H9 (cell line): ENCODE measurements around the gene HHIPL2. TPM values are rescaled to one million over a fixed set of nuclear protein-coding genes. Genes with fewer than 3 reads are reported as not detected.

Source experiments
- DNase-seq: peaks from one replicate; pipeline ENCODE4 v3.0.0-alpha.2; 2017
- H2AFZ ChIP-seq: one replicate; pipeline ENCODE4 v1.6.1; 2013; ENCODE audit warnings: mild to moderate bottlenecking, low read length, control low read depth, moderate library complexity
- H2AK5ac ChIP-seq: 2 replicates; pipeline ENCODE4 v1.6.1; 2013; ENCODE audit warnings: low read length, control low read depth, mixed read lengths; ENCODE audit not compliant: insufficient read length
- H2BK120ac ChIP-seq: one replicate; pipeline ENCODE4 v1.6.1; 2013; ENCODE audit warnings: low read depth, mild to moderate bottlenecking, low read length, control low read depth, inconsistent platforms; ENCODE audit not compliant: poor library complexity, severe bottlenecking
- H2BK12ac ChIP-seq: 2 replicates; pipeline ENCODE4 v1.6.1; 2013; ENCODE audit warnings: low read length, control low read depth, mixed read lengths, low read depth; ENCODE audit not compliant: insufficient read length
- H2BK15ac ChIP-seq: 2 replicates; pipeline ENCODE4 v1.6.1; 2013; ENCODE audit warnings: low read depth, low read length, control low read depth
- H2BK20ac ChIP-seq: one replicate; pipeline ENCODE4 v1.6.1; 2013; ENCODE audit warnings: low read depth, mild to moderate bottlenecking, low read length, control low read depth, inconsistent platforms; ENCODE audit not compliant: poor library complexity, severe bottlenecking
- H2BK5ac ChIP-seq: 2 replicates; pipeline ENCODE4 v1.6.1; 2013; ENCODE audit warnings: low read length, control low read depth, mixed read lengths; ENCODE audit not compliant: insufficient read length
- H3K14ac ChIP-seq: 2 replicates; pipeline ENCODE4 v1.6.1; 2013; ENCODE audit warnings: low read length, control low read depth; ENCODE audit not compliant: insufficient read depth
- H3K18ac ChIP-seq: 2 replicates; pipeline ENCODE4 v1.6.1; 2013; ENCODE audit warnings: low read depth, mild to moderate bottlenecking, mixed read lengths, low read length, control low read depth; ENCODE audit not compliant: insufficient read length
- H3K23ac ChIP-seq: 2 replicates; pipeline ENCODE4 v1.6.1; 2013; ENCODE audit warnings: low read length, control low read depth, mixed read lengths, low read depth; ENCODE audit not compliant: insufficient read length
- H3K23me2 ChIP-seq: 2 replicates; pipeline ENCODE4 v1.6.1; 2013; ENCODE audit warnings: low read depth, mild to moderate bottlenecking, mixed read lengths, low read length, control low read depth; ENCODE audit not compliant: insufficient read length, poor library complexity, severe bottlenecking
- H3K27ac ChIP-seq: 2 replicates; pipeline ENCODE4 v1.5.1; 2013; ENCODE audit warnings: low read length, control low read depth, mixed read lengths, low read depth; ENCODE audit not compliant: insufficient read length
- H3K27me3 ChIP-seq: 2 replicates; pipeline ENCODE4 v1.6.1; 2013; ENCODE audit warnings: low read length, control low read depth, inconsistent platforms; ENCODE audit not compliant: insufficient read depth
- H3K4ac ChIP-seq: 2 replicates; pipeline ENCODE4 v1.6.1; 2013; ENCODE audit warnings: low read depth, mild to moderate bottlenecking, control low read depth, inconsistent platforms, low read length, moderate library complexity
- H3K4me1 ChIP-seq: 2 replicates; pipeline ENCODE4 v1.6.1; 2013; ENCODE audit warnings: low read length, control low read depth, inconsistent platforms; ENCODE audit not compliant: insufficient read depth
- H3K4me2 ChIP-seq: 2 replicates; pipeline ENCODE4 v1.6.1; 2013; ENCODE audit warnings: low read length, control low read depth, mixed read lengths; ENCODE audit not compliant: insufficient read length, insufficient read depth
- H3K56ac ChIP-seq: 2 replicates; pipeline ENCODE4 v1.6.1; 2013; ENCODE audit warnings: low read depth, mild to moderate bottlenecking, mixed read lengths, low read length, control low read depth; ENCODE audit not compliant: insufficient read length
- H3K79me1 ChIP-seq: 2 replicates; pipeline ENCODE4 v1.6.1; 2013; ENCODE audit warnings: low read depth, mild to moderate bottlenecking, moderate library complexity, low read length, control low read depth, inconsistent platforms; ENCODE audit not compliant: insufficient read depth, poor library complexity, severe bottlenecking
- H3K79me2 ChIP-seq: 2 replicates; pipeline ENCODE4 v1.6.1; 2013; ENCODE audit warnings: low read length, control low read depth, inconsistent platforms; ENCODE audit not compliant: insufficient read depth
- H3K9ac ChIP-seq: 2 replicates; pipeline ENCODE4 v1.6.1; 2013; ENCODE audit warnings: low read length, control low read depth, mixed read lengths; ENCODE audit not compliant: insufficient read length; ENCODE audit errors: extremely low read depth
- H3K9me3 ChIP-seq: one replicate; pipeline ENCODE4 v1.6.1; 2013; ENCODE audit warnings: low read depth, low read length, inconsistent platforms; ENCODE audit not compliant: control insufficient read depth
- H3T11ph ChIP-seq: one replicate; pipeline ENCODE4 v1.6.1; 2013; ENCODE audit warnings: mild to moderate bottlenecking, low read length, control low read depth, inconsistent platforms
- H4K20me1 ChIP-seq: one replicate; pipeline ENCODE4 v1.6.1; 2013; ENCODE audit not compliant: control insufficient read depth, insufficient read length, insufficient read depth
- H4K5ac ChIP-seq: 2 replicates; pipeline ENCODE4 v1.6.1; 2013; ENCODE audit warnings: low read depth, mild to moderate bottlenecking, mixed read lengths, low read length, control low read depth; ENCODE audit not compliant: insufficient read length
- H4K8ac ChIP-seq: replicated peaks from 2 replicates; pipeline ENCODE4 v1.6.1; 2013; ENCODE audit warnings: low read length, control low read depth, mixed read lengths, low read depth; ENCODE audit not compliant: insufficient read length
- H4K91ac ChIP-seq: 2 replicates; pipeline ENCODE4 v1.6.1; 2013; ENCODE audit warnings: low read depth, mild to moderate bottlenecking, moderate library complexity, mixed read lengths, low read length, control low read depth; ENCODE audit not compliant: insufficient read length
- H3K27ac Mint-ChIP-seq, 3 experiments: 2 replicates in 2 of 3; 3 replicates in 1 of 3; pipeline ENCODE4 v1.8.0; 2020 to 2021; ENCODE audit warnings: mixed read lengths in 3 of 3, mild to moderate bottlenecking in 1 of 3, moderate library complexity in 1 of 3
- H3K27me3 Mint-ChIP-seq: 2 replicates; pipeline ENCODE4 v1.8.0; 2021; ENCODE audit warnings: low read depth, mild to moderate bottlenecking, moderate library complexity, mixed read lengths
- H3K36me3 Mint-ChIP-seq, 3 experiments: 2 replicates in 2 of 3; 3 replicates in 1 of 3; pipeline ENCODE4 v1.8.0; 2020 to 2021; ENCODE audit warnings: low read depth in 3 of 3, mixed read lengths in 3 of 3; ENCODE audit not compliant: insufficient read depth in 1 of 3
- H3K4me1 Mint-ChIP-seq, 2 experiments: 2 replicates each; pipeline ENCODE4 v1.8.0; 2020; ENCODE audit warnings: mixed read lengths in 2 of 2
- H3K4me3 Mint-ChIP-seq, 2 experiments: 2 replicates in 1 of 2; 3 replicates in 1 of 2; pipeline ENCODE4 v1.8.0; 2020 to 2021; ENCODE audit warnings: mild to moderate bottlenecking in 2 of 2, mixed read lengths in 2 of 2, moderate library complexity in 1 of 2
- H3K9me3 Mint-ChIP-seq, 2 experiments: 2 replicates in 1 of 2; 3 replicates in 1 of 2; pipeline ENCODE4 v1.8.0; 2020; ENCODE audit warnings: mild to moderate bottlenecking in 2 of 2, mixed read lengths in 2 of 2, moderate library complexity in 1 of 2
- WGBS: extraction: QIAGEN DNeasy Blood & Tissue Kit; methylation state at CpG from one replicate; pipeline ENCODE4 v1.1.7; 2013; ENCODE audit warnings: missing lambda C conversion rate, low lambda C conversion rate, mixed read lengths; ENCODE audit not compliant: insufficient read length; ENCODE audit errors: extremely low coverage; 5-methylcytosine and 5-hydroxymethylcytosine counted together
- total RNA-seq: library from RNA; stranded (reverse); gene quantifications from 2 replicates; pipeline ENCODE4 v1.2.1, GENCODE V29; 2021
- TF ChIP-seq, protein P1 (sequence below): fragments of 200-600 bp; sonication (generic); conservative IDR thresholded peaks from 3 replicates; pipeline ENCODE4 v1.8.0; 2021; ENCODE audit warnings: antibody characterized with exemption, mild to moderate bottlenecking

The HHIPL2 gene
- total RNA-seq, 1 experiment from 2014 or later = 0.39 TPM

DNA sequence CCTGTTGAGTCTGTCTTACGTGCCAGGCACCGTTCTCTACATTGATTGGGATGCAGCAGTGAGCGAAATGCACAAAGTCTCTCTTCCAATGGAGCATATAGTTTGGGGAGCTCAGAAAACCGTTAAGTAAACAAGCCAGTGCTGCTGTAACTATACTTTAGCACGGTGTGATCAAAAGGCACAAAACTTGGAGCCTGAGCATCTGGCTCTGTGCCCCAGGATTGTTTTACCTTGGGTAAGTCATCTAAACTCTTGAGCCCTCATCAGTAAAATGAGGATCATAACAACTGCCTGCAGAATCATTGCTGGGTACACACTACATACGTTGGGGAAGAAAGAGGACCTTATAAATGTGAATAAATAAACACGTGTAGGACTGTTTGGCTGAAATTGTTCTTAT lies 1.8 kb downstream of the HHIPL2 start:
- Histone ChIP-seq H3K14ac (no peak overlapping the region), H2BK5ac (no peak overlapping the region), H4K91ac (no peak overlapping the region), H3K79me2 (no peaks in the 10 kb centered on the region), H4K8ac (no peak overlapping the region), H3K27ac (no peak overlapping the region), H4K20me1 (no peaks in the 10 kb centered on the region), H3K4me1 (no peaks in the 10 kb centered on the region), H3K4me2 (no peak overlapping the region), H2AFZ (no peak overlapping the region), H2BK20ac (no peak overlapping the region), H2BK12ac (no peak overlapping the region), H3T11ph (no peak overlapping the region), H3K79me1 (no peaks in the 10 kb centered on the region), H3K27me3 (no peaks in the 10 kb centered on the region; the same call in 1 of the 2 replicates), H3K9me3 (no peaks in the 10 kb centered on the region), H2BK15ac (no peak overlapping the region), H3K18ac (no peak overlapping the region), H3K4ac (no peak overlapping the region), H4K5ac (no peak overlapping the region), H3K9ac (no peak overlapping the region), H2AK5ac (no peak overlapping the region), H3K56ac (no peak overlapping the region), H2BK120ac (no peak overlapping the region), H3K23ac (no peak overlapping the region), H3K23me2 (no peaks in the 10 kb centered on the region)
- DNase-seq = no peak
- Mint-ChIP-seq H3K9me3 (no peaks in the 10 kb centered on the region), H3K36me3 (no peaks in the 10 kb centered on the region), H3K27me3 (no peaks in the 10 kb centered on the region; the same call in 1 of the 2 replicates), H3K4me1 (peaks cover 9 to 12% of the 10 kb centered on the region in 2 experiments; a peak in 3 of 4 replicates), H3K27ac (no peak overlapping the region), H3K4me3 (no peak overlapping the region)
- TF ChIP-seq, protein P1, sequence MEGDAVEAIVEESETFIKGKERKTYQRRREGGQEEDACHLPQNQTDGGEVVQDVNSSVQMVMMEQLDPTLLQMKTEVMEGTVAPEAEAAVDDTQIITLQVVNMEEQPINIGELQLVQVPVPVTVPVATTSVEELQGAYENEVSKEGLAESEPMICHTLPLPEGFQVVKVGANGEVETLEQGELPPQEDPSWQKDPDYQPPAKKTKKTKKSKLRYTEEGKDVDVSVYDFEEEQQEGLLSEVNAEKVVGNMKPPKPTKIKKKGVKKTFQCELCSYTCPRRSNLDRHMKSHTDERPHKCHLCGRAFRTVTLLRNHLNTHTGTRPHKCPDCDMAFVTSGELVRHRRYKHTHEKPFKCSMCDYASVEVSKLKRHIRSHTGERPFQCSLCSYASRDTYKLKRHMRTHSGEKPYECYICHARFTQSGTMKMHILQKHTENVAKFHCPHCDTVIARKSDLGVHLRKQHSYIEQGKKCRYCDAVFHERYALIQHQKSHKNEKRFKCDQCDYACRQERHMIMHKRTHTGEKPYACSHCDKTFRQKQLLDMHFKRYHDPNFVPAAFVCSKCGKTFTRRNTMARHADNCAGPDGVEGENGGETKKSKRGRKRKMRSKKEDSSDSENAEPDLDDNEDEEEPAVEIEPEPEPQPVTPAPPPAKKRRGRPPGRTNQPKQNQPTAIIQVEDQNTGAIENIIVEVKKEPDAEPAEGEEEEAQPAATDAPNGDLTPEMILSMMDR = no peak
- no CpG with 5 or more reads among the region's 7 CpGs for WGBS
